Stimulated activated naive CD8-positive, alpha-beta T cell treated with anti-CD3 and anti-CD28 coated beads, Interleukin-15, Interleukin-2, amounts not matched to agents 100 ng/mL and 50 ng/mL, for 24 hours (primary cell): ENCODE measurements around the gene ATP8B1.

Experiments
- H3K27ac Mint-ChIP-seq: one replicate; pipeline ENCODE4 v1.8.0; 2021; ENCODE audit warnings: mild to moderate bottlenecking, mixed read lengths
- H3K27me3 Mint-ChIP-seq: one replicate; pipeline ENCODE4 v1.8.0; 2021; ENCODE audit warnings: mixed read lengths
- H3K36me3 Mint-ChIP-seq: one replicate; pipeline ENCODE4 v1.8.0; 2021; ENCODE audit warnings: low read depth, mixed read lengths
- H3K4me1 Mint-ChIP-seq: one replicate; pipeline ENCODE4 v1.8.0; 2021; ENCODE audit warnings: low read depth, mixed read lengths
- H3K4me3 Mint-ChIP-seq: one replicate; pipeline ENCODE4 v1.8.0; 2021; ENCODE audit warnings: mild to moderate bottlenecking, mixed read lengths
- H3K9me3 Mint-ChIP-seq: one replicate; pipeline ENCODE4 v1.8.0; 2021; ENCODE audit warnings: mixed read lengths

ATP8B1 gene

DNA sequence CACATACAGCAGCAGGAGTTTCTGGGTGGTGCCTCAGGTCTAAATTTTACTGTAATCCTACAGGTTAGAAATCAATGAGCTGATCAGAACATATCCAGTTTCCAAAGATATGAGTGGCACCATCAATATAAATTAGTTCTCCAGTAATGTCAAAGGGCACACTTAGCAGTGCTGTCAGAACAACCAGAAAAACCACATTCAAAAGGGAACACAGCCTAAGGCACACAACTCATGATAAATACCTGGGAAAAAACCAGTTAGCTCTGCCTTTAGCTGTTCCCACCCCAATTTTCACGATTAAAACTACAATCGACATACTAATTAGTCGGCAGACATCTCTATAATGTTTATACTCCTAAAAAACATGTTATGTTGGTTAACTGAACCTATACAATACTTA, 31.5 kb downstream of the ATP8B1 start:
- H3K27ac Mint-ChIP-seq = no peak overlapping the region
- peaks cover 17% of the 10 kb centered on the region for H3K4me1 Mint-ChIP-seq
- no peaks in the 10 kb centered on the region for H3K36me3 Mint-ChIP-seq
- no peaks in the 10 kb centered on the region for H3K27me3 Mint-ChIP-seq
- no peaks in the 10 kb centered on the region for H3K9me3 Mint-ChIP-seq
- no peak overlapping the region for H3K4me3 Mint-ChIP-seq

DNA sequence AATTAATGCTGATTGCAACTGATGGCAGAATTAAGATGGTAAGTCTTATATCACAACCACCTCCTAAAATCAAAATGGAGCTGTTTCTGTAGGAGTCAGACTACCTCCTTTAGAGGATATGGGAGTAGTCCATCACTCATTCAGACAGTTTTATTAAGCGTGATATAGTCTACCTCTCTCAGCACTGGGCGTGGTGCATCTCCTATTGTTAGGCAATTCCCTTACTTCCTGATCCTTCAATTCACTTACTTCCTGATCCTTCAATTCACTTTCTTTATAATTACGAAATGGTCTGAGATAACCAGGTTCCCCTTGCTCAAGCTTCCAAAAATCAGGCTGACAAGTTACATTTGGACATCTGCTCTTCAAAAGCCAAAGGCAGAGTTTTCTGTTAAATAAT, 31.9 kb downstream of the ATP8B1 start:
- Mint-ChIP-seq H3K27me3 (no peaks in the 10 kb centered on the region), H3K27ac (no peak overlapping the region), H3K4me3 (no peak overlapping the region), H3K4me1 (peaks cover 13% of the 10 kb centered on the region), H3K36me3 (no peaks in the 10 kb centered on the region), H3K9me3 (no peaks in the 10 kb centered on the region)

DNA sequence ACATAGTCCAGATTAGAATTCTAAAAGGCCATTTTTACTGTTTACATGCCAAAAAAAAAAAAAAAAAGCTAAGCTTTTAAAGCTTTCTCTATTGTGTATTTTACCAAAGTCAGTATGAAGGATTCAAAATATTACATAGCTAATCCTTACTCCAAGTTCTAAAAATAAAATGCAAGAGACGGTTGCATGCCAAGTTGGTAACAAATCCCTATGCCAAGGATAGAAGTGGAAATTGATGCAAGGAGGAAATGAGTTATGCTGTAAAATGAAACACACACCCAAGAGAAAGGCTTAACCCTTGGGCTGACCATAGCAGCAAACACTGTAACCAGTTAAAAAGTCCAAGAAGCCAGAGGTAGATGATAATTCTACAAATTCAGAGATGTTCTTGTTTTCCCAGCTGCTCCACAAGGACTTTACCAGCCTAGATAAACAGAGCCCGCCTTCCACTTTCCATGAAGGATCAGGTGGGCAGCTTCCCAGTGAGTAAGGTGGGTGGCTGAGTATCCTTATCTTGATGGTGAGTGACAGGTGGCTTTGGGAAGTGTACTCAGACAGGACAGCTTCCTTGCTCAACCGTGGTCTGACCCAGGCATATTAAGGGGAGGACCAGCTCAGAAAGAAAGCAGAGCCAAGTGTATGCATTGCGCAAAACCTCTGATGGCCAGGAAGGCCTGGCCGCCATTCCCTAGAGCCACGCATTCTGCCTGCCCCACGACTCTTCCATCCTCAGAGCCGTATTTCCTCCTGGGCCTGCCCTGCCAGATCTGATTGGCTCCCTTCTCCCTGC, 34.4 kb downstream of the ATP8B1 start:
- no peaks in the 10 kb centered on the region for H3K36me3 Mint-ChIP-seq
- H3K27ac Mint-ChIP-seq = no peak overlapping the region
- no peak overlapping the region for H3K4me3 Mint-ChIP-seq
- no peaks in the 10 kb centered on the region for H3K9me3 Mint-ChIP-seq
- no peaks in the 10 kb centered on the region for H3K4me1 Mint-ChIP-seq
- H3K27me3 Mint-ChIP-seq = no peaks in the 10 kb centered on the region

DNA sequence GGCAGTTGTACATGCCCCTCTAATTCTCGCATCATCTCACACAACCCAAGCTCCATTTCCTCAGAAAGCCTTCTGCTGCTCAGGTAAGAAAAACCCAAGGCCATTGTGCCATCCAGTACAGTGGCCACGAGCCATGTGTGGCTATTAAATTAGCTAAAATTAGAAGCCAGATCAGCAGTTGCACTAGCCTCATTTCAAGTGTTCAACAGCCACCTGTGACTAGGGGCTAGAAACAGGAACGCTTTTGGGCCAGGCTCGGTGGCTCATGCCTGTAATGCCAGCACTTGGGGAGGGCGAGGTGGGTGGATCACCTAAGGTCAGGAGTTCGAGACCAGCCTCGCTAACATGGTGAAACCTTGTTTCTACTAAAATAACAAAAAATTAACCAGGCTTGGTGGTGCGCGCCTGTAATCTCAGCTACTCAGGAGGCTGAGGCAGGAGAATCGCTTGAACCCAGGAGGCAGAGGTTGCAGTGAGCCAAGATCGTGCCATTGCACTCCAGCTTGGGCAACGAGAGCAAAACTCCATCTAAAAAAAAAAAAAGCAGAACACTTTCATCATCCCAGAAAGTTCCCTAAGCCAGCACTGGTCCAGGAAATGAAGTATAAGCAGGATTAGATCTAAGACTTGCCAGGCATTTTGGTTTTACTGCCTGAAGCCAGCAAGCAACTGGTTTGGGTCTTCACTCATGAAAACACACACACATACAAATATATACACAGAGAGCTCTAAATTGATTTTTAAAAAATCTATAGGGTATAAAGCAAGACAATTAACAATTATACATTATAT, 35.7 kb downstream of the ATP8B1 start:
- Mint-ChIP-seq H3K27ac (no peak overlapping the region), H3K27me3 (no peaks in the 10 kb centered on the region), H3K9me3 (no peaks in the 10 kb centered on the region), H3K36me3 (no peaks in the 10 kb centered on the region), H3K4me1 (no peaks in the 10 kb centered on the region), H3K4me3 (no peak overlapping the region)

DNA sequence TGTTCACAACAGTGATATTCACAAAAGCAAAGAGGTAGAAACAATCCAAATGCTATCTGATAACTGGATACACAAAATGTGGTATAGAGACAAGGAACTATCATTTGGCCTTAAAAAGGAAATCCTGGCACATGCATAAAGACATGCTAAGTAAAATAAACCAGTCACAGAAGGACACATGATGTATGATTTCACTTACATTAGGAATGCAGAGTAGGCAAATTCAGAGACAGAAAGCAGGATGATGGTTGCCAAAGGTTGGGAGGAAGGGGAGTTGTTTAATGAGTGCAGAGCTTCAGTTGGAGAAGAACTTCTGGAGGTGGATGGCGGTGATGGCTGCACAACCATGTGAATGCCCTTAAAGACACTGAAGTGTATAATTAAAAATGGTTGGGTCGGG, 38.1 kb downstream of the ATP8B1 start:
- no peaks in the 10 kb centered on the region for H3K36me3 Mint-ChIP-seq
- H3K9me3 Mint-ChIP-seq = no peaks in the 10 kb centered on the region
- H3K27ac Mint-ChIP-seq = no peak overlapping the region
- no peaks in the 10 kb centered on the region for H3K27me3 Mint-ChIP-seq
- H3K4me1 Mint-ChIP-seq = no peaks in the 10 kb centered on the region
- H3K4me3 Mint-ChIP-seq = no peak overlapping the region

DNA sequence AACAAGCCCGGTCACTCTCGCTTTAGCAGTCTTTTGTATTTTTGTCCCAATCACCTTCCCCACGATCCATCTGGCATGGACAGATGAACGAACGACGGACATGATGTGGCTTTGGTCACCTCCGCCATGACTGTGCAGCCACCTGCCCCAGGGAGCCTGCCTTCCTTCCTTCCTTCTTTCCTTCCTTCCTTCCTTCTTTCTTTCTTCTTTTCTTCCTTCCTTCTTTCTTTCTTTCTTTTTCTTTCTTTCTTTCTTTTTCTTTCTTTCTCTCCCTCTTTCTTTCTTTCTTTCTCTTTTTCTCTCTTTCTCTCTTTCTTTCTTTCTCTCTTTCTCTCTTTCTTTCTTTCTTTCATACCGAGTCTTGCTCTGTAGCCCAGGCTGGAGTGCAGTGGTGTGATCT, 39.0 kb downstream of the ATP8B1 start:
- Mint-ChIP-seq H3K9me3 (no peaks in the 10 kb centered on the region), H3K4me1 (no peaks in the 10 kb centered on the region), H3K27me3 (no peaks in the 10 kb centered on the region), H3K4me3 (no peak overlapping the region), H3K36me3 (no peaks in the 10 kb centered on the region), H3K27ac (no peak overlapping the region)

DNA sequence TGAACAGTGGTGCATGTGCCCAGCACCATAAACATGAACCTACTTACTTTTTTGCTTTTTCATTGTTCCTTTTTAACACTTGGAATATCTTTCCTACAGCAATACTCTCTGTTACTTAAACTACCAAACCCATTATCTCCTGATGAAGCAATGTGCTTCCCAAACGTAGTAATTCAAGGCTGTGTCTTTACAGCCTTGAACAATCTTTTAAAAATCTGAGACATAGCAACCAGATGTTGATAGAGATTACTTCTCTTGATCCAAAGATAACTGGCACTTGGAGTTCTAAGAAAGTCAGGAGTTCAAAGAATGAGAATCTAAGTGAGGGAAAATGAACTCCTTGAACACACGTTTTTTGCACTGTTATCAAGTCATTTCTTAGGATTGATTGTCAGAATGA, 40.4 kb downstream of the ATP8B1 start:
- no peaks in the 10 kb centered on the region for H3K4me1 Mint-ChIP-seq
- no peak overlapping the region for H3K4me3 Mint-ChIP-seq
- no peak overlapping the region for H3K27ac Mint-ChIP-seq
- H3K27me3 Mint-ChIP-seq = no peaks in the 10 kb centered on the region
- H3K9me3 Mint-ChIP-seq = no peaks in the 10 kb centered on the region
- H3K36me3 Mint-ChIP-seq = no peaks in the 10 kb centered on the region

DNA sequence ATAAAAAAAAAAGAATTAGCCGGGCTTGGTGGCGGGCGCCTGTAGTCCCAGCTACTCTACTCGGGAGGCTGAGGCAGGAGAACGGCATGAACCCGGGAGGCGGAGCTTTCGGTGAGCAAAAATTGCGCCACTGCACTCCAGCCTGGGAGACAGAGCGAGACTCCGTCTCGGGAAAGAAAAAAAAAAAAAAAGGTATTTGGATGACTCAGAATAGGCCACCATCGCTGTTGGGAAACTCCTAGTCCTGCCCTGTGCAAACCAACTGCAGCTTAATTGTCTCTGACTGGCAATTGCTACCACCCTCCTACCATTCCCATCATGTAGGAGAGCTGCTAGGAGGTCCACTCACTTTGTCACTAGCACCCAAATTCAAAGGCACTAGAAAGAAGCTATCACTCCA, 43.5 kb downstream of the ATP8B1 start:
- Mint-ChIP-seq H3K36me3 (no peaks in the 10 kb centered on the region), H3K4me3 (no peak overlapping the region), H3K27me3 (no peaks in the 10 kb centered on the region), H3K27ac (no peak overlapping the region), H3K9me3 (peaks cover 3% of the 10 kb centered on the region), H3K4me1 (no peaks in the 10 kb centered on the region)

DNA sequence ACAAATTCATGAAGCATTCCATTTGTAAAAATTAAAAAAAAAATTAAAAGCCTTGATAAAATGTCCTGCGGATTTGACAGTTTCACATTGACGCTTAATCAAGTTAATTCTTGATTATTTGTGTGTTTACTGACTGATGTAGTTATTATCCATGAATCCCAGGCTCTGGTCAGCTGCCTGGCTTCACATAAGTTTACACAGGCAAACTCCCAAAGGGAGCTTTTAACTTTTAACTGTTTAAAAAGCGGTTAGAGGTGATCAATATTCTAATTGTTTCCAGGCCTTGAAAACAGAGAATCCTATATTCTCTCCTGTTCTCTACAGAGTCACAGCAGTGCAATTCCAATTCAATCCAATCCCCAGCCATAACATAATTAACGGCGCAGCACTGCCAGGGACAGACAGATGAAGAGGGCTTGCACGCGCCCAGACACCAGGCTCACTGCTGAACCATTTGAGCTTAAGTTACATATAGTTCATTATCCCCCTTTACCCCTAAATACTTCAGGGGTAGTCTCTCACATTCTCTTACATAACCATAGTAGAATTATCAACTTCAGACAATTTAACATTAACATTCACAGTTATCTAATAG, 47.5 kb downstream of the ATP8B1 start:
- Mint-ChIP-seq H3K27ac (no peak overlapping the region), H3K4me3 (no peak overlapping the region), H3K36me3 (no peaks in the 10 kb centered on the region), H3K27me3 (no peaks in the 10 kb centered on the region), H3K4me1 (peaks cover 7% of the 10 kb centered on the region), H3K9me3 (peaks cover 3% of the 10 kb centered on the region)

DNA sequence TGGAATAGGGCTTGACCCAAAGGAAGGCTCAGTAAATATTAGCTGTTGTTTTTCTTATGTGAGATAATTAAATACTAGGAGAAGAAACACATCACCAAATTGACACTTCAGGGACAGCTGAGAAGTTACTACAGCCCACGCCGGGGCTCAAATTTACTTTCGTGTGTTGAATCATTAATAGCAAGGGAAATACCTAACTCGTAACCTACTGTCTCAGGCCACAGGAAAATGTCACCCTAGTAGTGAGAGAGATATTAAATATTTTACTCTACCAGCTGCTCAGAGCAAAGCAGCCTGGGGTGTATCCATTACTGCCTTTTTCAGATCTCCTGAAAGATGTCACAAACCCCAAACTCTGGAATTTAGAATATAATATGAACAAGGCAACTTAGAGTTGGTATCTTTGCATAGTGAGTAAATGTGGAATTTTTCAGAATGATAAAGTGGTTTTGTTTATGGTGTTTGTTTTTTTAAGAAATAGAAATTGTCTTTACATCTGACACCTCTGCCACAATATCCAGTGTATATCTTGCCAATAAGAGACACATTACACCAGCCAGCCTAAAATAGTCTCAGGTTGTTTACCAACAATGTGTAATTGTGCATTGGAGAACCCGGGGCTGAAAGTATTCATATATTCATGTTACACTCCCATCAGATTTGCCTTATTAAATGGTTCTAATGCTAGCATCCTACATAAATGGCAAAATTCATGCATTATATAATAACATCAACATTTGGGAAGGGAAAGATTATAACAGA, 48.4 kb downstream of the ATP8B1 start:
- Mint-ChIP-seq H3K4me1 (peaks cover 7% of the 10 kb centered on the region), H3K27me3 (no peaks in the 10 kb centered on the region), H3K9me3 (peaks cover 3% of the 10 kb centered on the region), H3K27ac (no peak overlapping the region), H3K36me3 (no peaks in the 10 kb centered on the region), H3K4me3 (no peak overlapping the region)

DNA sequence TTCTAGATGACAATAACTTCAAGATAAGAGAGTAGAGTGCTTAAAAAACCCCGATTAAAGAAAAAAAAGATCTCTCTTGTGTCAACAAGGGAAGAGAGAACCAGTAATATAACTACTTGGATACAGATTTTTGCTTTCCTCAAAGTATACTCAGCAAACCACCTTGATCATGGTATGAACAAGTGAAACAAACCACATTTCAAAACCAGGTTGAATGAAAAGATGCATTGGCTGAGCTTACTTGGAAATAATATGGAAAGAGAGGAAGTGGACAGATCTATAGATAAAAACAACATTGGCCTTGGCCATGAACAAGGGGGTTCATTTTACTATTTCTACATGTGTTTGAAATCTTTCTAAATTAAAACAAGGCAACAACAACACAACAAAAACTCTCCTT, 50.1 kb downstream of the ATP8B1 start:
- H3K4me3 Mint-ChIP-seq = no peak overlapping the region

DNA sequence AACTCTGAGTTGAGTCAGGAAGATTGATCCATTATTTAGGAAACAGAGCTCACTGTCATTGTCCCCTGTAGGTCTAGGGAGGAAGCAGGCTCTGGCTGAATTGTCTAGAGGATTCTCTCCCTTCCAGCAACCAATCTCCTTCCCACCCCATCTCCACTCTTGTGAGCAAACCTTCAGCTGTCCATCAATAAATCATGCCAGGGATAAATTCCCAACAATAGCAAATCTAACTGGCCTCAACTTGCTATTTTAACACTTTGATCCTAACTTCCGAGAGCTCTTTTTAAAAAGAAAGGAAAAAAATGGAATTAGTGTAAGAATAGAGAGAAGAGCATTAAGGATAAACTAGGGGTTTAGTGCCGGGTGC, 53.5 kb downstream of the ATP8B1 start:
- H3K27me3 Mint-ChIP-seq = no peaks in the 10 kb centered on the region
- peaks cover 3% of the 10 kb centered on the region for H3K9me3 Mint-ChIP-seq
- H3K36me3 Mint-ChIP-seq = no peaks in the 10 kb centered on the region
- peaks cover 14% of the 10 kb centered on the region for H3K4me1 Mint-ChIP-seq
- H3K27ac Mint-ChIP-seq = no peak overlapping the region
- H3K4me3 Mint-ChIP-seq = no peak overlapping the region

More for the DNA sequence above, 50.1 kb downstream of the ATP8B1 start:
- Mint-ChIP-seq H3K9me3 (peaks cover 3% of the 10 kb centered on the region), H3K27ac (no peak overlapping the region), H3K36me3 (no peaks in the 10 kb centered on the region), H3K27me3 (no peaks in the 10 kb centered on the region), H3K4me1 (peaks cover 14% of the 10 kb centered on the region)

DNA sequence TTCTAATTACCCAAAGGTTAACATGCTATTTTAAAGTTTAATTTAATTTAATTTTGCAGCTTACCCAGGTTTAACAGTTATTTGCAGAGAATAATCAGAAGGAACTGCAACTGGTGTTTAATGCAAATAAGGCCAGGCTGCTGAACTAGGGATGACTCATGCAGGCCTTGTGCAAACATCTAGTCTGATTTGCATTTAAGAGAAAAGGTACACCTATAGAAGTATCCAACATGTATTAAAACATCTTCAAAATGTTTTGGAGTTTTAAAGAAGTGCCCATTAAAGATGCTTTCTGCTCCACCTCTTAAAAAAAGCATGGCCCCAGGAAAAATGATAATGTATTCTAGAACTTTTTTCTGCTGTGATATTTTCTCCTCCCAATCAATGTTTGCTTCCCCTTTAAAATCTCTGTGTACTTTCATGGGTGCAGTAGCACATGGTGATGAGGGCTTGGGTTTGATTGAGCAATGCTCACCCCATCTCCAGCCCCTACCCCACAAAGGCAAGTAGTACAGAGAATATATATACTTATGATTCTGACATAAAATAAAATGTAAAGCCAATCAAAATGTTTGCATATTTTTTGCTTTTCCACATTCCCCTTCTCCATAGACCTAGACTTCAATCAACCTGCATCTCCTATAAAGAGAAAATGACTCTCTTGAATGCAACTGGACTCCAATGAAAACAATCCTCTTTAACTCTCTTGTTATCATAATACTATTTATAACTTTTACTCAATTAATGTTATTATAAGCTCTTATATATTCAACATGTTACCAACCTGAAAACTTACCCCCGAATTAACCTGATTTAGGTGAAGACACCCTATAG, 54.1 kb downstream of the ATP8B1 start:
- Mint-ChIP-seq H3K9me3 (peaks cover 3% of the 10 kb centered on the region), H3K4me3 (no peak overlapping the region), H3K36me3 (no peaks in the 10 kb centered on the region), H3K4me1 (peaks cover 14% of the 10 kb centered on the region), H3K27me3 (no peaks in the 10 kb centered on the region), H3K27ac (no peak overlapping the region)
